Measurements from ENCODE around the gene ID3.

Gene ID3

DNA sequence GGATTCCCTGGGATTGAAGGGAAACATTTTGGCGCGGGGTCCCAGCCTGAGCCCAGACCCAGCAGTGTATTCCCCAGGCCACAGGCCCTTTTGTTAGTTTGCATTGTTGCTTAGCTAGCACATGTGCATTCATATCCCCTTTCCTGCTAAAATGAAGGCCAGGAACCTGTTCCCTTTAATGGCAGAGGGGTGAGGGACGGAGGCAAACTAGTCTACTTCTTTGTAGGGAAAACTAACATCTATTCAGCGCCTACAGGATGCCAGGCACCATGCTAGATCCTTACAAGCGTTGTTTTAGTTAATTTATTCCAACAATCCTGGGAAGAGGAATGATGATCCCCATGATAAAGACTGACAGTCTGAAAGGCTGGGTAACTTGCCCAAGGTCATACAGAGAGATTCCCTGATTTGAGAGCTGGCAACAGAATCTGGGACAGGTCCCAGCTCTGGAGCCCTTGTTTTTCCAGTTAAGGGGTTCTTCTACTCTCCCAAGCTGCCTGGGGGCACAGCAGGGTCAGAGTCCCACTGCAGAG lies 27.7 kb downstream of the ID3 start:
- in situ Hi-C loops (cut with MboI; ENCODE audit: low pct_unique_long_range_greater_than_20kb, low sequenced_read_pairs), result no loop called here
- no peak for DNase-seq

DNA sequence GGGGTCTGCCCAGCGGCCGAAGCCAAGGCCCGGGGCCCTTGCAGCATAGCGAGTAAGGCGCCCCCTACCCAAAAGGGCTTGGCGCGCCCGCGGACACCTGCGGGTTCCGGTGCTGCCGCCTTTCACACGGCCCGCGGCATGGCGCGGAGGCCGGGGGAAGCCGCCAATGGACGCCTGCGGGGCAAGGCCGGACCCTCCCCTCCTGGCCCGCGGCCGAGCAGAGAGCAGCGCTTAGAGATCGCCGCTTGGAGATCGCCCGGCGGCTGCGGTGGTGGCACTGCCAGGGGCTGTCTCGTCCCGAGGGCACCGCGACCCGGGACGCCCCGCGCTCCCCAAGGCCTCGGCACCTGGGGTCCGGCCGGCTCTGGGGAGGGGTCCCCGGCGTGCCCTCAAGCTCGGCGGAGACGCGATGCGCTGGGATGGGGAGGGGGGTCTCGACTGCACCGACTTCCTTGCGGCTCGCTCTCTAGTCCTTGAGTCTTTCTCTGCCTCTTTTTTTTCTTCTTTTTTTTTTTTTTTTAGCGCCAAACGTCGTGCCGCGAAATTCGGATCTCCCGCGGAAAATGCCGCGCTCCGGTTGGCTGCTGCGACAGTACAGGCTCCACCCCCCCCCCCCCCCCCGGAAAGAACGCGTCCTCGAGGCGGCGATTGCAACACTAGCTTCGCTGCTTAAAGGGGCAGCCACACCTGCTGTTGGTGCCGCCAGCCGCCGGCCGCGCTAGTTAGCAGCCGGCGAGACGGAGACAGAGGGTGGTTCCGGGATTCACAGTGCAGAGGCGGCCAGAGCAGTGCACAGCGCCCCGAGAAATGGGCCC lies 28.3 kb downstream of the ID3 start, which contains the start of gene E2F2:
Gene E2F2 (minus strand): TSS at position 487 of the 815 bp plus-strand sequence. CDS start 440 bp downstream, at position 47.
- DNase-seq, result peak; percentile 96
- in situ Hi-C loops (cut with MboI; ENCODE audit: low pct_unique_long_range_greater_than_20kb, low sequenced_read_pairs), result no loop called here

DNA sequence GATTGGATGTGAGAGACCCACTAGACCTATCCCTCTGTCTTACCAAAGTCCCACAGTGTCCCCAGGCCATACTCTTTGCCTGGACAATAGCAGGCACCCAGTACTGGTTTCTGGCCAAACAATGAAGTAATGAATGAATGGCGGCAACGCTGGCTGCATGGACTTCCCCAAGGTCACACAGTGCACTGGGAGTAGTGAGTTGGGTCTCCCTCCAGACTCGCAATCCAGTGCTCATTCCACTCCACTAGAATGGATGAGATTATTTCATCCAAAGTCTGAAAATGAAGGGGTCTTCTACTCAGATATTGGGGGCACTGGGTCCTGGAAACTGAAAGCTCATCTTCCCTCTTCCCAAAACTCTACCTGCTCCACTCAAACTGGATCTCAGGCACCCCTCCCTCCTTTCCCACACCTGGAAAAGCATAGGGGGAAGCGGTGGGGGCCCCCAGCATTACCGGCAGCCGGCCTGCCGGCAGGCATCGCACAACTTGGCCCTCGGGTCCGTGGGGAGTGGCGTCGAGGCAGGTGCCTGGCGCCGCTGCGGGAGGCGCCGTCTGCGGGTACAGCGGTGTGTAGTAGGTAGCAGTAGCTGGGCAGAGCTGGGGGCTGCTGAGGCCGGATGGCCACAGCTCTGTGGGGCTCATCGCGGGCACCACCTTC lies 29.1 kb downstream of the ID3 start:
- in situ Hi-C loops (cut with MboI; ENCODE audit: low pct_unique_long_range_greater_than_20kb, low sequenced_read_pairs), result no loop called here
- DNase-seq, result no peak

DNA sequence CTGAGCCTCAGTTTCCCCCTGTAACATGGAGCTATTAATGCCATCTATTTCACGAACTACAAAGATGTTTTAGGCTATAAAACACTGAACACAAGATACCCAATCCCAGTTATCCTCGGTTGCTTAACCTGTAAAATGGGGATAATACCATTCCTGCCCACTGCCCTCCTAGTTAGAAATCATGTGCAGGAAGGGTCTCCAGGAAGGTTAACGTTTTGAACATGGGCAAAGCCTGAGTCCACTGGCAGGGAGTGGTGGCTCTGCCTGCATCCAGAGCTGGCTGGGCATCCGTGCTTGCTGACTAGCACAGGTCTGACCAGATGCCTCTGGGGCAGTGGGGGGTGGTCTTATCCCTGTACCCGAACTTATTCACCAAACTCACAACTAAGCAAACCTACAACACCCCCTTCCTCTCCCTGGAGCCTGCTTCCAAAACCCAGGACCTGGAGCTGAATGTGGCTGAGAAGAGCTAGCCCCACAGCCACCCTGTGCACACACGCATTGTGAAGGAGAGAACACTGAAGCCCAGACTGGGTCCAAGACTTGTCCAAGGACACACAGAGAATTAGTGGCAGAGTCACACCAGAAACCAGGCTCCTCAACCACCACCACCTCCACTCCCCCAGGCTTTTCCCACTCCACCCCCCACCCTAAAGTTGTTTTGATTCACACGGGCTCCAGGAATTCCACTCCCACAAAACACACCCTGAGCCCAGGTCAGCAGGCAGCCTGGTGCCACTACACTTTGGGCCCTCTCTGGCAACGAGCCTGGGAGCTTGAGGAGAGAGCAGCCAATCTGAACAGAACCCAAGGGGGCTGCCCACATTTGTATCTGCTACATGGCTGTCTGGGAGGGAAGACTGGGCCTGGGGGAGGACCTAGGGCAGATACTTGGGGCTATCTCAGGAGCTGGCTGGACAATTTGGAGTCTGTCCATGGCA lies 29.9 kb downstream of the ID3 start:
- no peak for DNase-seq
- in situ Hi-C loops (cut with MboI; ENCODE audit: low pct_unique_long_range_greater_than_20kb, low sequenced_read_pairs), result no loop called here

DNA sequence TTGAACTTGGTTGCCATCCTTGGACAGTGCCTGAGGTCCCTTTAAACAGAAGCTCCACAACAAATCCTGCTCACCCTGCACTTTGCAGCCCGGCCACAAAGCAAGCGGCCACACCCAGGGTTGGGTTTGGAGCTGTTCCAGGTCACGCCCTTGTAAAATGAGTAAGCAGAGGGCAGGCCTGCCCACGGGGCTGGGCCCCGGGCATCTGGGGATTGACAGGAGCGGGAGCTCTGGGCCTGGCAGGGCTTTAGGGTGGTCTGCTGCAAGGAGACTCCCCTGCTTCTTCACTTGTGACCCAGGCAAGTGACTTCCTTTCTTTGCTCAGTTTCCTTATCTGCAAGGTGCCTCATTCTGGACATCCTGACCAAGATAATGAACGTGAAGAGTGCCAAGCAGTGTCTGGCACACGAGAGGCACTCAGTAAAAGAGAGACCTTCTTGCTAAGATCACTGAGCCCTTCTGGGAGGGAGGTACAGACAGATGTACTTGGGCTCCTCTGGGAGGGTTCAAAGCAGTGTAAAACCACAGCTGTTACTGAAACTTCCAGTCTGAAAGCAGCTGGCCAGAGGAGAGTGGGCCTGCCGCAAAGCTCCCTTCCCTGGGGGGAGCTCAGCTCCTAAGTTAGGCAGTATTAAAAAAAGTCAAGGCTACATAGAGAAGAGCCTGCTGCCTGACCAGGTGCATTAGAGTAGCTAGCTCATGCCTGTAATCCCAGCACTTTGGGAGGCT lies 30.9 kb downstream of the ID3 start:
- DNase-seq, result peak; percentile 90
- in situ Hi-C loops (cut with MboI; ENCODE audit: low pct_unique_long_range_greater_than_20kb, low sequenced_read_pairs), result no loop called here

DNA sequence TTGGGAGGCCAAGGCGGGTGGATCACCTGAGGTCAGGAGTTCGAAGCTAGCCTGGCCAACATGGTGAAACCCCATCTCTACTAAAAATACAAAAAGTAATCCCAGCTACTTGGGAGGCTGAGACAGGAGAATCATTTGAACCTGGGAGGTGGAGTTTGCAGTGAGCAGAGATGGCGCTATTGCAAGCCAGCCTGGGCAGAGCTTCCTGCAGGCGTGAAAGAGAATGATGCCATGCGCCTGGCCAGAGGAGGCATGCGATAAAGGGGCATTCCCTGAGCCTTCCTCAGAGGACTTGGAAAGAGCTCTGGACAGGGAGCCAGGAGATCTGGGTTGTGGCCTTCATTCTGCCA lies 31.4 kb downstream of the ID3 start:
- DNase-seq, result no peak
- in situ Hi-C loops (cut with MboI; ENCODE audit: low pct_unique_long_range_greater_than_20kb, low sequenced_read_pairs), result no loop called here

DNA sequence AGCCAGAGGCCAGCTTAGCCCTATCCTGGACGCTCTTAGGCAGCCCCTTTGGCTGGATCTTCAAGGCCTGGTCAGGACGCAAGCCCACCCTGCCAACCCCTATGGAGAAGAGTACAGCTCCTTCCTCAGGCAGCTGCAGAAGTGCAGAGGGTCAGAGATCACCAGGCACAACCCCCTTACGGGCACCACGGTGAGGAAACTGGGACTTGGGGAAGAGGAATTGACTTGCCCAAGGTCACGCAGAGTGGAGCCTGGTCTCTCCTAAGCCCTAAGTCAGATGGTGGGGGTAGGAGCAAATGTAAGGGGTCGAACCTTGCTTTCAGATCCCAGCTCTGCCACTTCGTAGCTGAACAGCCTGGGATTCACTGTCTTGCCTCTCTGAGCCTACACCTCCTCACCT lies 31.9 kb downstream of the ID3 start:
- in situ Hi-C loops (cut with MboI; ENCODE audit: low pct_unique_long_range_greater_than_20kb, low sequenced_read_pairs), result no loop called here
- no peak for DNase-seq

DNA sequence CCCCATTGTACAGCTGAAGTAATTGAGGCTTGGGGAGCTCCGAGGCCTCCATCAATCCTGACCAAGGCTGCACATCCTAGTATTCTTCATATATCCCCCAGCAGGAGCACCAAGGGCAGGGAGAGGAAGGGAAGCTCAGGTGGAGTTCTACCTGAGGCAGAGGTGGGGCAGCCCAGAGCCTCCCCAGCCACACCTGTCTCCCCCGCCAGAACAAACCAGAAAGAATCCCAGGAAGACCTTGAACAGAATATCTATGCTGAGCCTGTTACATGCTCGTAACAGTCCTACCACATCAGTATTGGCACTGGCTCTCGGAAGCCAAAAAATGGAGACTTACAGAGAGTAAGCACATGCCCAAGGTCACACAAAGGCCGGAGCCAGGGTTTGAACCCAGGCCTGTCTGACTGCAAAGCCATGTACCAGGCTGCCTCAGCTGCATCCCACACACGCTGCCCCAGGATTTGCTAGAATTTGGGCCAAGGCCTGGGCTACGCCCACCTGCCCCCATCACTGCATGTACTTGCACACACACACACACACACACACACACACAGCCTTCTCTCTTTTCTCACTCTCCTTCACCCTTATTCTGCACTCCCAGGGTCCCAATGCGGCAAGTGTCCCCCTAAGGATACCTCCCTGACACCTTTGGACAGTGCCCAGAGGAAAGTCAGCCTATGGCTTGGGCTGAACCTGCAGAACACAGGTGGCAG lies 32.8 kb downstream of the ID3 start:
- no peak for DNase-seq
- in situ Hi-C loops (cut with MboI; ENCODE audit: low pct_unique_long_range_greater_than_20kb, low sequenced_read_pairs), result no loop called here

DNA sequence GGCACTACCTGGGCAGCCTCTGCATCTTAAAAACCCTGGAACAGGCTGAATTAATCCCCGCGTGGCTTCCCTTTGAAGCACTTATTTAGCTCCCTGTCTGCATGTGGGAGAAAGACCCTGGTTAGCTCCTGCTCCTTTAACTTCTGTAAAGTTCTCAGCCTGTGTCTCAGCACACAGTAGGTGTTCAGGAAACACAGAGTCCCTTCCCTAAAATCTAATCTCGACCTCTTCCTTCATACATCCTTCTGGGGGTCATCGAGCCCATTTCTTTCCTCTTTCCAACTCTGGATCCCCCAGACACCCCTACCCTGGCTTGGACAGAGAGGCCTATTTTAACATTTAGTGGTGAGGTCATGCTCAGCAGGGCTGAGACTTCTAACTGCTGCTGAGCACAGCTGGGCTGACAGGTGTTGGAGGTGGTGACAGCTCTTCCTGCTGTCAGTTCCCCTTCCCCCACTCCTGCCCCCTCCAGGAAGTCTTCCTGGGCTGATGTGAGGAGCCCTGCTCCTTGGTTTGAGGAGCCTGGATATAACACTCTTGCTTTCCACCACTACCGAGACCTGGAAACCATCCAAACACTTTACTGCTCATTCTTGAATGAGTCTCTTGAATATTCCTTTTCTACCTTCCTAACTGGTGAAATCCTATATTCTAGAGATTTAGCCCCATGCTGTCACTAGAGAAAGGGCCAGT lies 33.6 kb downstream of the ID3 start:
- in situ Hi-C loops (cut with MboI; ENCODE audit: low pct_unique_long_range_greater_than_20kb, low sequenced_read_pairs), result no loop called here
- DNase-seq, result no peak

DNA sequence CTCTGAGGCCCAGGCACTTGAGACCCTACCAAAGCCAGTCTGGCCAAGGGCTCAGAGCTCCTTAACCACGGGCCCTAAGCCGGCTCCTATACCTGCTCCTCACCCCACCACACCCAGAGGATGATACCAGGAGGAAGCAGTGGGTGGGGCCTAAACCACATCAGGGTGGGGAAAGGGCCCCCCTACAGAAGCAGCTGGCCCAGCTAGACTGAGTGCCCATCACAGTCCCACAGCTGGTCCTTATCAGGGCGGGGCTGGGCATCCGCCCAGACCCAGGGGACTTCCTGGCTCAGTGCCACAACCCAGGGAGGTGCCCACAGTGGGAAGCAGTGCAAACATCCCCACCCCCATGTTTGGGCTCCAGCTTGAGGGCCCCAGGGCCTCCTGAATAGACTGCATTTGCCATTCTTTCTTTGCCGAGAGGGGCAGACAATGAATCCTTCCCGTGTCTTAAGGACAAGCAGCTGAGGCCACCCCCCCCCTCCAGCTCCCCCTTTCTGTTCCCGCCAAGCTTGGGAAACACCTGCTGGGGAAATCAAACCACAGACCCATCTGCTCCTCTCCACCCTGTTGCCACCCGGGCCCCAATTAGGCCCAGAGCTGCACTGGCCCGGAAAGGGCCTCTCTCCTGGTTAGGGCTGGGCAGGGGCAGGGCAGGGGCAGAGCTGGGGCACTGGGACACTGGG lies 34.4 kb downstream of the ID3 start:
- peak; percentile 67 for DNase-seq
- in situ Hi-C loops (cut with MboI; ENCODE audit: low pct_unique_long_range_greater_than_20kb, low sequenced_read_pairs), result no loop called here

DNA sequence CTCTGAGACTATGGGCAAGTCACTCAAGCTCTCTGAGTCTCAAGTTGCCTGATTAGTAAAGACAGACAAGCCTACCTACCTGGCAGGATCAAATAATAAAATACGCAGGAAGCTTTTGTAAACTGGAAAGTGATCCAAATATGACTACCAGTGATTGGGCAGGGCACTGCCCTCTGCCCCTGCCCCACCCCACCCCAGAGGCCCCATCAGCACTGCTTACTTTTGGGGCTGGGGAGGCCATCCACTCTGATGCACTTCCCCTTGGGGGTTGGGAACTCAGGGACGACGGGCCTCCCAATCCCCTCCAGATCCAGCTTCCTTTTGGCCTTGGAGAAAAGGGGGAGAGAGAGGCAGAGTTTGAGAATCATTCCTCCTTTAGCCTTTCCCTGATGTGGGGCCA lies 35.1 kb downstream of the ID3 start:
- in situ Hi-C loops (cut with MboI; ENCODE audit: low pct_unique_long_range_greater_than_20kb, low sequenced_read_pairs), result no loop called here

DNA sequence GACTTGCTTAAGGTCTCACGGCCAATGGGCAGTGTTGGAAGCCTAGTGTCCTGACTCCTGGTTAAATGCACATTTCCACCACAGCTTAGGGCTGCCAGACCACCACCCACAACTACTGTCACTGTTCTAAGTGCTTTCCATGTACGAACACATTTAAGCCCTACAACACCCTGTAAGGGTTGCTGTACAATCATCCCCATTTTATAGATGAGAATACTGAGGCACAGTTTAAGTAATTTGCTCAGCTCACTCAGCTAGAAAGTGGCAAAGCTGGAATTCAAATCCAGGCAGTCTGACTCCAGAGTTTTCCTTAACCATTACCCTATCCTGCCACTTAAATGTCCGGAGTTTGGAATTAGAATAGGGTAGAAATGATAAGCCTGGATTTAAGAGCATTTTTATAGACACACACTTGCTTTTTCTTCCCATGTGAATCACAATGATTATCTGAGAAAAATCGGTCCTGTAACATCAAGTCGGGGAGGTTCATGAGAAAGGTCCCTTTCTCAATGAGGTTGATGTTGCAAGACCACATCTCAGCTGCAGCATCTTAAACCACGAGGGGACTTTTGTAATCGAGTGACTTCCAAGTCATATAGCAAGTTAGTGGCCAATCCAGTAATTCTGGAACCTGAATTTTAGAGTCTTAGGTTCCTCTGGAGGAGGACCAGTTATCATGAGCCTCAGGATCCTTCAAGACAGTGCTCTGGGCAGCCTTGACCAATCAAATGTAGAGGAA lies 36.9 kb downstream of the ID3 start:
- DNase-seq, result no peak
- in situ Hi-C loops (cut with MboI; ENCODE audit: low pct_unique_long_range_greater_than_20kb, low sequenced_read_pairs), result no loop called here

More for the DNA sequence above, 35.1 kb downstream of the ID3 start:
- no peak for DNase-seq

DNA sequence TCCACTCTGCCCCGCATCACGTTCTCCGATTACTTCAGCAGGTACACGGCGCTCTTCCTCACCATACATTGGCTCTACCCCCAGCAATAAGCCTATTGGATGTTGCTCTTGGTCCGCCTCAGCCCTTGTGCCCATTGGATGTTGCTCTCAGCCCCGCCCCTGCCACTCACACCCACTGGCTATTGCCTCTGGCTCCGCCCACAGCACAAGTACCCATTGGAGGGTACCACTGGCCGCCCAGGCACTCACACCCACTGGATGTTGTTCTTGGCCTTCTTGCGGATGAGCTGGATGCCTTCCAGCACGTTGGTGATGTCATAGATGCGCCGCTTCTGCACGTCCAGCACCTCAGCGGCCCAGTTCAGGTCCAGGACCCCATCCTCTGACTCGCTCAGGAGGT lies 37.7 kb downstream of the ID3 start:
- no peak for DNase-seq
- in situ Hi-C loops (cut with MboI; ENCODE audit: low pct_unique_long_range_greater_than_20kb, low sequenced_read_pairs), result no loop called here

DNA sequence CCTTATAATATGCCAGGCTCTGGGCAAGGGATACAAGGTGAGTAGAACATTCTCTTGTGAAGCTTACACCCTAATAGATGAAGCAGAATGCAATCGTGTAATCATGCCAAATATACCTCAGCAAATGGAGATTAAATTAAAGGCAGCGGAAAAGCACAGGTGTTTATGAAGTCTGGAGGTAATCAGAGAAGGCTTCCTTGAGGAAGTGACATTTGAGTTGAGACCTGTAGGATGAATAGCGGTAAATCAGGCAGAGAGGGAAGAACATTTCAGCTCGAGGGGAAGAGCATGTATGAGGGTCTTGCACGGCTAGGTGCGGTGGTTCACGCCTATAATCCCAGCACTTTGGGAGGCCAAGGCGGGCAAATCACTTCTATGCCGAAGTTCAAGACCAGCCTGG lies 41.7 kb downstream of the ID3 start:
- no peak for DNase-seq
- in situ Hi-C loops (cut with MboI; ENCODE audit: low pct_unique_long_range_greater_than_20kb, low sequenced_read_pairs), result no loop called here

DNA sequence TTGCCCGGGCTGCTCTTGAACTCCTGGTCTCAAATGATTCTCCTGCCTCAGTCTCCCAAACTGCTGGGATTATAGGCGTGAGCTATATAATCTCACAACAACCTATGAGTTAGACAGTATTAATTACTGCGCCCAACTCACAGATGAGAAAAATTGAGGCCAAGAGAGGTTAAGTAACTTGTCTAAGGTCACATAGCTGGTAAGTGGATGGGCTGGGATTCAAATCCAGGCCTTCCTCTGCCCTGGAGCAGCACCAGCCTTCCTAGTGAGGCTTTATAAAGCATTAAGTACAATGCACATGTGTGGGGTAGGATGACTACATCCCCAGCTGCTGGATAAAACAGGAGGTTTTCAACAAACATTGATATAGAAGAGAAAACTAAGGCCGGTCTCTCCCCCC lies 43.4 kb downstream of the ID3 start:
- no peak for DNase-seq
- in situ Hi-C loops (cut with MboI; ENCODE audit: low pct_unique_long_range_greater_than_20kb, low sequenced_read_pairs), result no loop called here

DNA sequence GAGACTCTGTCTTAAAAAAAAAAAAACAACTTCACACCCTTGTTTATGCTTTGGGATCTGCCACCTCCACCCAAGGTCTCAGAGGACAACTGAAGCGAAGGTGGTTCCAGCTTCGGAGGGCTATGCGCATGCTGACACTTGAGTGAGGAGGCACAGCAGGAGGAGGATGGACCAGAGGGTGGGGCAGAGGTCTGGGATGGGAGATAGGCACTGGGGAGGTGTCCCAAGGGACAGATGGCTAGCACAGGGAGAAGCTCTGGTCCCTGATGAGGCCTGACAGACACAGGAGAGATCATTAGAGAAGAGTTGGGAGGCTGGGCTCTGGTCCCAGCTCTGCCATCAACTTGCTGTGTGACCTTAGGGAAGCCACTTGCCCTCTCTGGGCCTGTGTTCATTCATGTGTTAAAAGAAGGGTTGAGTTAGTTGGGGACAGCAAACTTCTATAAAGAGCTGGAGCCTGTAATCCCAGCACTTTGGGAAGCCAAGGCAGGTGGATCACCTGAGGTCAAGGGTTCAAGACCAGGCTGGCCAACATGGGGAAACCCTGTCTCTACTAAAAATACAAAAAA lies 45.1 kb downstream of the ID3 start:
- in situ Hi-C loops (cut with MboI; ENCODE audit: low pct_unique_long_range_greater_than_20kb, low sequenced_read_pairs), result no loop called here
- no peak for DNase-seq

Data from KBM-7 (cell line).